HS-5 (cell line): ENCODE data around the gene BTRC.
"Not testable (repeated sequence)": the region's sequence is repeated elsewhere in the genome, so short reads cannot be mapped to it uniquely, and the experiment has no call there.

Experiments used
- DNase-seq: peaks from one replicate; pipeline ENCODE4 v3.0.0-alpha.2; 2012; ENCODE audit warnings: low read depth

The BTRC gene

DNA sequence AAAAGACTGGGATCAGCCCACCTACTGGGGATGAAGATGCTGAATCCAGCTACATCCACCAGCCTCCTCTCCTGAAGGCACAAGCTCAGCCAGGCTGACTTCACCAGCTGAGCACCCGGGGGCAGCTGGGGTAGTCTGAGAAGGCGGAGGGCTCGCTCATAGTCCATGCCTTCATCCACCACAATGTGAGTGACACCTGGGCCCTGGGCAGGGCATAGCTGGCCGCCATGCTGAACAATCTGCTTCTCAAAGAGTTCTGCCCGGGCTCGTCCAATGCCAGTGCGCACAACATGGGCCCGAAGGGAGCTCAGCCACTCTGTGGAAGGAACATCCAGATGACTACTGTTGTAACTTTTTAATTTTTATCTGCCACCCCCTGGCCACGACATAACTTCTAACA is 231.9 kb downstream of the BTRC start:
- no peak for DNase-seq

GRCh38 chr10:101587725-101588653 is 234.0 kb downstream of the BTRC start, which contains the start of the genes DPCD and POLL:
Gene DPCD, plus strand, starts transcription at chr10:101588321. Its CDS starts 16 bp downstream, at chr10:101588337.
Gene POLL, minus strand, starts transcription at chr10:101588257. Its CDS starts 897 bp downstream, at chr10:101587360.
- peak; percentile 80 for DNase-seq

- peak; percentile 26 for DNase-seq
These were observed 234.9 kb downstream of the BTRC start for GRCh38 chr10:101588879-101589278.

GRCh38 chr10:101593331-101593730 is 239.4 kb downstream of the BTRC start:
- not testable (repeated sequence) for DNase-seq

DNA sequence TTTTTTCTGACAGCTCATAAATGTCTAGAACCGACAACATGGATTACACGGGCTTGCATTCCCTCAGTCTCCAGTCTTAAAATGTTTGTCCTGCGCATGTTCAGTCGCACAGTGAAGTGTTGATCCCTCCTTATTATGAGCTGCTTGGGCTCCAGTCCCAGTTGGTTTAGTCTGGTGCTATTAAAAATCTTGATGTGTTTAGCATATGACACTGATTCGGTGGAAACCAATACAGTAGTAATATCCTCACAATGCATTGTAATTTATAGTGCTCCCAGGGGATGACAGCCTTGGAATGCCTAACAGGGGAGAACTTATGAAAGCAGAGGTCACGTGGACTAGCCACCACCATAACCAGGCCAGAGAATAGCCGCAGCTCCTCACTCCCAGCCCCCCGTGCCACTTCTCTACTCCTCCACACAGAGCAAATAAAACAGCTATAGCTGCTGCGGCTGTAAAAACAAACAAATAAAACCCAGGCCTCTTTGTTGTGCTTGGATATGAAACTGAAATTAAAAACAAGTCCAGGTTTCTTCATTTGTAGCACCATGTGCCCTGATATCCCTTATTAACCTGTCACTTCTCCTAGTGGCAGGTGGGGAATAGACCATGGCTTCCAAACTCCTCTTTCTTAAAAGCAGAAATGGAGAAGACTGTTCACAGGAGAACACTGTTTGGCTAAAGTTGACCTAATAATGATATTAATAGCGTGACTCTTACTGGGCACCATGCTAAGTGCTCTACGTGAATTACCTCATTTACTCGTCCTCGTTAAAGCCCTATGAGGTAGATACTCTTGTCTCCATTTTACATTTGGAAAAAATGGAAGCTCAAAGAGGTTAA is 241.8 kb downstream of the BTRC start:
- DNase-seq, result no peak

DNA sequence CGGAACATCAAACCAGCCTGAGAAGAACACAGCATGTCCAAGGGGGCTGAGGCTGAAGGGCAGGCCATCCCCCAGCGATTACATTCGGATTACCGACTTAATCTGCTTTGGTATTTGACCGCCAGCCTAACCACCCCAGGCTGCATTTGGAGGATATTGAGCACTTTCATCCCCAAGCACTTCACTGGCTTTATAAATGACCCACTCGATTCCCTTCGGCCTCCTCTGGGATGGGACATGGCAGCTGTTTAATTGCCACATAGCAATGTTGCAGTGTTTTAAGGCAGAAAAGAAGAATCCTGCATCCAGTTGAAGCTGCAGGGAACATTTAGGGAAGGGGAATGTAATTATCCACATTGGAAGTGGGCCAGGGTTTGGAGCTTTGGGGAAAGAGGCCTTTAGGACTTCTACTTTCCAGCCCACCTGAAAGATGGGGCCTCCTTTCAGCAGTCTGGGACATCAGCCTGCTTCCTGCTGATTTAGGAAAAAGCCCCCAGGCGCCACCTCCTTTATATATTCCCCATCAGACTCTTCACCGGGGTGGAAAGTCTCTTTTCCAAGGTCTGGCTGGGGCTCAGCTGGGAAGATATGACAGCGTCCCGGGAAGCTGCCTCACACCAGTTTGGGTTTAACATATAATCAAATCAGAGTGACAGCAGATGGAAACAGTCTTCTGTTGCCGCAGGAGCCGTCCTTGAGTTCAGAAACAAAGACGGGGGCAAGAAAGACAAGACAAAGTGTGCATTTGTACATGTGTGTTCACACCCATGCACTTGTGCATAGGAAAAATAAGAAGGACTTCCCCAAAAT is 243.3 kb downstream of the BTRC start:
- no peak for DNase-seq

DNA sequence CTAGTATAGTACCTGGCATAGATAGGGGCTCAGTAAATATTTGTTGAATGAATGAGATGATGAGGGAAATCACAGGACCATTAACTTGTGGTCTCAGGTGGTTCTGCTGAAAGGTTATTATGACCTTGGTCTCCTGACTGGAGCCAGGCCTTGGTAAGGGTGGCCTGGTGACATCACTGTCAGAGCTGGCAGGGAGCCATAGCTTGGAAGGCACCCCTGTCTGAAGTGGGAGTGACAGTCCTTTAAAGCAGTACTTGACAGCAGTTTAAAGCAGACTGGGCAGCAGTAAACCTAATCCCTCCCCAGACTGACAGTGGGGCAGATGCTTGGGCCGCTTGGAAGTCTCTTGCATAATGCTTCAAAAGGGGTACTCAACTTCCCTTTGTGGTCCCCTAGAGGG is 247.6 kb downstream of the BTRC start:
- DNase-seq, result no peak

GRCh38 chr10:101602761-101603398 is 248.9 kb downstream of the BTRC start:
- DNase-seq, result peak; percentile 29
